AG10803 (cell line): ENCODE data around the gene ATXN1.

Experiments
- DNase-seq: peaks from one replicate; pipeline ENCODE4 v3.0.0; 2010; ENCODE audit warnings: low read depth
- H3K4me3 ChIP-seq: 2 replicates; pipeline ENCODE4 v1.5.1; 2011; ENCODE audit warnings: mild to moderate bottlenecking, low read length, control low read depth
- CTCF ChIP-seq: conservative IDR thresholded peaks from 2 replicates; pipeline ENCODE4 v1.5.1; 2011; ENCODE audit warnings: mild to moderate bottlenecking, low read length, control low read depth, inconsistent platforms

The ATXN1 gene

DNA sequence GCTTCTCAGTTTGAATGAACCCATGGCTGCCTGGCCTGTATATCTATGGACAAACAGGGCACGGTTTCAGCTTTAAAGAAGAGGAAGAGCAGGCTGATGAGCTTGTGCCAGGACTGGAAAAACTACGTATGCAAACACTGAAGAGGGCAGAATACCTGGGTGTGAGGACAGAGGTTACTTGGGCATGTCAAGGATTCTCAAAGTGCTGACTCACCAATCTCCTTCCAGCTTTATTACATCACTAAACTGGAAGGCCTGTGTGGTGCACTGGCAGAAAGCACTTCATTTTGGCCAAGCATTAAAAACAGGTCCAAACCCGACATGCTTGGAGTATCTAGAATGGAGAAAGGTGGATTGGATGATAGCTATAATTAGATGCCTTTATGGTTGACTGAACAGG, 427.7 kb downstream of the ATXN1 start:
- no peak for TF ChIP-seq CTCF
- peak; percentile 84 for DNase-seq
- H3K4me3 ChIP-seq, result no peak overlapping the region

GRCh38 chr6:16332175-16332542, 429.1 kb downstream of the ATXN1 start:
- H3K4me3 ChIP-seq, result no peak overlapping the region
- TF ChIP-seq CTCF, result peak; percentile 84
- DNase-seq, result peak; percentile 71

GRCh38 chr6:16331384-16332174, 429.7 kb downstream of the ATXN1 start:
- peak; percentile 96 for TF ChIP-seq CTCF
- no peak overlapping the region for H3K4me3 ChIP-seq
- peak; percentile 83 for DNase-seq

DNA sequence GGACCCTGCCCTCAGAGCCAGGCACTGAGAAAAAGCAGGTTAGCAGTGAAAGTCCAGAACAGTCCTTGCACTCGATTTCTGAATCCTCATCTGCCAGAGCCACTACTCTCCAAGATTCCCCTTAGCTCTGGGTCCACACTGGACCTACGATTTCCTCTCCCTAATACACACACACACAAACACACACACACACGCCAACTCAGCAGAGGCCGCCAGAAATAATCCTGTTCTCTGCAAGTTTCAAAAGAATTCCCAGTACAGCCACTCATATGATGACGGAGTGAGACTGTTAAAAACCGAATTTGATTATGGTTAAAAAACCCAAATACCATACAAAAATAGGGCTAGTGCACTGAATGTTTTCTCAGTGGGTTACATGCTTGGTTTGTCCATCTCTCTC, 432.0 kb downstream of the ATXN1 start:
- DNase-seq, result no peak
- no peak overlapping the region for H3K4me3 ChIP-seq
- TF ChIP-seq CTCF, result no peak

DNA sequence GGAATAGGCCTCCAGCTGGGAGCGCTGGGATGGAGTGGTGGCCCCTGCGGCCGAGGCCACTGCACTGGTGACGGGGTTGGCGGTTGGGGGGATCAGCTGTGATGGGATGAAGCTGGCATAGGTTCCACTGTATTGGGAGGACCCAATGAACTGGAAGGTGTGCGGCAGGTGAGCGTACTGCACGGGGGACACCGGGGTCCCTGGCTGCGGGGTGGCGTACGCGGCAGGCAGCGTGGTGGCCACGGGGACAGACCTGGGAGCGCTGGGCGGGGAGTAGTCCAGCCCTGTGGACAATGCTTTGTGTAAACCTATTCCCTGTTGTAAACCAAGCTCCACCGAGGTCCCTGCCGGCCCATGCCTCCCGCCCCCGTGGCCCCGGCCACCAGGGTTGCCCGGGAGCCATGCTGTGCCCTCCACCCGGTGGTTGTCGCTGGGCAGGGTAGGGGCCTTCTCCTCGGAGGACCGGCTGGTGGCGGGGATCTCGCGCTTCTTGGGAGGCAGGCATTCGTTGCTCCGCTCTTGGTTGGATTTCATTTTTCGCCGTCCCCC, 433.4 kb downstream of the ATXN1 start:
- no peak overlapping the region for H3K4me3 ChIP-seq
- no peak for DNase-seq
- no peak for TF ChIP-seq CTCF

DNA sequence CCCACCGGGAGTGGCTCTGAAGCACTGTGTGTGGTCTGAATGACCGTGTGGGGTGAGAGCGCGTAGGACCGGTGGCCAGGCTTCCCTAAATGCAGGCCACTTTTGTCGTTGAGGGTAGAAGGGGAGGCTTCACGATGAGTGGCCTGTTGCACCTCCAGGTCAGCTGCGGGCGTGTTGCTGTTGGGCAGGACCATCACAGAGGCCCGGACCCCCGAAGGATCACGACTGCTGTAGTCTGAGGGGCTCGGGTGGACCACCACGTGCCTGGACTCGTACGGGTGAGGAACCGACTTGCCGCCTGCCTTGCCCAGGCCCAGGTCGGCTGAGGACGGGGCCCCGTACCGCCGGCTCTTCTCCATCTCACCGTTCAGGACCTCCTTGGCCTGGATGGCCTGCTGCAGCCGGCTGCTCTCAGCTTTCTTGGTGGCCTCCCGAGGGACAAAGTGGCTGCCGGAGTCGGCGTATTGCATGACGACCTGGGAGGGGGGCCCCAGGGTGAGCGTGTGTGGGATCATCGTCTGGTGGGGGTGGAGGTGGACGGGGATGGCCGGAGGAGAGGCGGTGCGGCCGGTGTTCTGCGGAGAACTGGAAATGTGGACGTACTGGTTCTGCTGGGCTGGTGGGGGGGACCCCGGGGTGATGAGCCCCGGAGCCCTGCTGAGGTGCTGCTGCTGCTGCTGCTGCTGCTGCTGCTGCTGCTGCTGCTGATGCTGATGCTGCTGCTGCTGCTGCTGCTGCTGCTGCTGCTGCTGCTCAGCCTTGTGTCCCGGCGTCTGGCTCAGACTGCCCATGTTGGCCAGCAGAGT, 434.1 kb downstream of the ATXN1 start:
- no peak for TF ChIP-seq CTCF
- no peak overlapping the region for H3K4me3 ChIP-seq
- DNase-seq, result no peak

GRCh38 chr6:16326531-16326930, 434.7 kb downstream of the ATXN1 start:
- H3K4me3 ChIP-seq, result no peak overlapping the region
- TF ChIP-seq CTCF, result no peak
- DNase-seq, result no peak
